Islet precursor cell (in vitro differentiated cells): ENCODE data around the gene FCRL3.

Source experiments
- DNase-seq: peaks from one replicate; pipeline ENCODE4 v3.0.0-alpha.2; 2018

FCRL3 gene

DNA sequence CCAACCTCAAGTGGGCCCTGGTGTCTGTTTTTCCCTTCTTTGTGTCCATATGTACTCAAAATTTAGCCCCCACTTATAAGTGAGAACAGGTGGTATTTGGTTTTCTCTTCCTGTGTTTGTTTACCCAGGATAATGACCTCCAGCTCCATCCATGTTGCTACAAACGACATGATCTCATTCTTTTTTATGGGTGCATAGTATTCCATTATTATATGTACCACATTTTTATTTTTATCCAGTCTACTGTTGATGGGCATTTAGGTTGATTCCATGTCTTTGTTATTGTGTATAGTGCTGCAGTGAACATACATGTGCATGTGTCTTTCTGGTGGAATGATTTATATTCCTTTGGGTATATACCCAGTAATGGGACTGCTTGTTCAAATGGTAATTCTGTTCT is 27.6 kb downstream of the FCRL3 start:
- no peak for DNase-seq

DNA sequence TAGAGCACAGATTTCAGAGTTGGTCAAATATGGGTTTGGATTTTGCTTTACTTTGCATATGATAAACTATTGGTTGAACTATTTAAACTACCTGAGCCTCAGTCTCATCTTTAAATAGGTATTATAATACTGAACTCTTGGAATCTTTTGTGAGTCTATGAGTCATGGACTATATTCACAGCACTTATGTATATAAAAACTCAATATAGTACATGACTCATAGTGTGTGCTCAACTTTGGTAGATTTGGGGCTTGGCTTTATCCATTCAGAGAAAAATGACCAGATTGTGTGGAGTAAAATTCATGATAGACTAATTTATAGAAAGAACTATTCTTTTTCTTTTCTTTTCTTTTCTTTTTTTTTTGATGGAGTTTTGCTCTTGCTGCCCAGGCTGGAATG is 28.7 kb downstream of the FCRL3 start:
- DNase-seq, result no peak

- DNase-seq, result no peak
These were observed 40.9 kb downstream of the FCRL3 start for GRCh38 chr1:157659576-157660247.

GRCh38 chr1:157658571-157658970 is 42.0 kb downstream of the FCRL3 start:
- DNase-seq, result no peak

DNA sequence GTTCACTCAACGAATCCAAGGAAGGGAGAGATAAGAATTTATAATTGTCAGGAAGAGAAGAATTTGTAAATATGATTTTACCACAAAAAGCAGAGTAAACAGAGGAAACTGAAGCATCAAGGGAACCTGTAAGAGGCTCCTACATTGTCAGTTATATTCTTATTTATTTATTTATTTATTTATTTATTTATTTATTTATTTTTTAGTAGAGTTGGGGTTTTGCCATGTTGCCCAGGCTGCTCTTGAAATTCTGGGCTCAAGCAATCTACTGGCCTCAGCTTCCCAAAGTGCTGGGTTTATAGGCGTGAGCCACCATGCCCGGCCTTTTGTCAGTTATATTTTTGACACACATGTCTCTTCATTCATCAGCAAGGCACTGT is 47.1 kb downstream of the FCRL3 start:
- no peak for DNase-seq

- no peak for DNase-seq
These were observed 47.6 kb downstream of the FCRL3 start for GRCh38 chr1:157652859-157653493.

- no peak for DNase-seq
These were observed 52.3 kb downstream of the FCRL3 start for GRCh38 chr1:157648317-157648716.

GRCh38 chr1:157646144-157646543 is 54.4 kb downstream of the FCRL3 start:
- no peak for DNase-seq

GRCh38 chr1:157641177-157641576 is 59.4 kb downstream of the FCRL3 start:
- DNase-seq, result no peak

DNA sequence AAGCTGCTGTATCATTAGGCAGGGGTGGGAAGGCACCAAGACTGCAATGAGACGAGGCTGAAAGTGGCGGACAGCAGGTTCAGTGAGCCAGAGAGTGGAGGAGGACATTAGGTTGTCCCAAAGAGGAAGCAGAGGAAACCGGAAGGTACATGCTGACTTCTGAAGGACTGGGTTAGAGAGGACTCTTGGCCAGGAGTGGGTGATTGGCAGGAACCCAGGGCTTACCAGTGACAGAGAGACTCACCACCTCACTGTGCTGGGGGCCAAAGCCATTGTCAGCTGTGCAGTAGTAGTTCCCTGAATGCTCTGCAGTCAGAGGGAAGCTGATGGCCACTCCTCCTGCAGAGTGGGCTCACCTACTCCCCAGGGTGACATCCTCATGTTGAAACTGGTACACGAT is 60.8 kb downstream of the FCRL3 start:
- no peak for DNase-seq

DNA sequence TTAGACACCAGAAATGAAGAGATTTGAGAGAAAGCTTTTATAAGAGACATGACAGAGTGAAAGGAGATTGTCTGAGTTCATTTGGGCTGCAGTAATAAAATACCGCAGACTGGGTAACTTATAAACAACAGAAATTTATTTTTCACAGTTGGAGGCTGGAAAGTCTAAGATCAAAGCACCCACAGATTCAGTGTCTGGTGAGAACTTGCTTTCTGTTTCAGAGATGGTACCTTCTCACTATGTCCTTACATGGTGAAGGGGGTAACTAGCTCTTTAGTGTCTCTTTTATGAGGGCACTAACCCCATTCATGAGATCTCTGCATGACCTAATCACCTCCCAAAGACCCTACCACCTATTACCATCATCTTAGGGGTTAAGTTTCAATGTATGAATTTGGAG is 71.8 kb downstream of the FCRL3 start:
- no peak for DNase-seq
